ENCODE measurements around the gene CSTF1.

- TF ChIP-seq CTCF (IDR thresholded peaks at IDR 0.05; ENCODE audit: poor library complexity) (no peak), EZH2 (IDR thresholded peaks at IDR 0.05; ENCODE audit: borderline replicate concordance) (no peak), EZH2phosphoT487 (IDR thresholded peaks at IDR 0.05; ENCODE audit: low read depth, severe bottlenecking, unreplicated experiment) (no peak)
These were observed 43.7 kb upstream of the CSTF1 start for GRCh38 chr20:56348746-56349145.

All from hepatocyte (in vitro differentiated cells).